HUES48 (cell line): ENCODE data around the gene TRIM40.
"Not testable (repeated sequence)": the region's sequence is repeated elsewhere in the genome, so short reads cannot be mapped to it uniquely, and the experiment has no call there.

Experiments
- H3K27ac ChIP-seq: one replicate; pipeline ENCODE4 v1.7.0; 2013; ENCODE audit warnings: low read depth, low read length, inconsistent platforms
- H3K27me3 ChIP-seq: 2 replicates; pipeline ENCODE4 v1.6.1; 2013; ENCODE audit warnings: mild to moderate bottlenecking, low read length; ENCODE audit not compliant: control insufficient read depth, insufficient read depth
- H3K36me3 ChIP-seq: 2 replicates; pipeline ENCODE4 v1.6.1; 2013; ENCODE audit warnings: low read length; ENCODE audit not compliant: control insufficient read depth, insufficient read depth
- H3K4me1 ChIP-seq: 2 replicates; pipeline ENCODE4 v1.6.1; 2013; ENCODE audit warnings: mild to moderate bottlenecking, low read length; ENCODE audit not compliant: control insufficient read depth, insufficient read depth
- H3K4me3 ChIP-seq: 2 replicates; pipeline ENCODE4 v1.5.1; 2013; ENCODE audit warnings: mild to moderate bottlenecking, low read depth, low read length
- H3K9ac ChIP-seq: 2 replicates; pipeline ENCODE4 v1.6.1; 2013; ENCODE audit warnings: mild to moderate bottlenecking, low read depth, low read length, moderate library complexity
- H3K9me3 ChIP-seq: 2 replicates; pipeline ENCODE4 v1.6.1; 2013; ENCODE audit warnings: low read length; ENCODE audit not compliant: control insufficient read depth, insufficient read depth

Gene TRIM40

DNA sequence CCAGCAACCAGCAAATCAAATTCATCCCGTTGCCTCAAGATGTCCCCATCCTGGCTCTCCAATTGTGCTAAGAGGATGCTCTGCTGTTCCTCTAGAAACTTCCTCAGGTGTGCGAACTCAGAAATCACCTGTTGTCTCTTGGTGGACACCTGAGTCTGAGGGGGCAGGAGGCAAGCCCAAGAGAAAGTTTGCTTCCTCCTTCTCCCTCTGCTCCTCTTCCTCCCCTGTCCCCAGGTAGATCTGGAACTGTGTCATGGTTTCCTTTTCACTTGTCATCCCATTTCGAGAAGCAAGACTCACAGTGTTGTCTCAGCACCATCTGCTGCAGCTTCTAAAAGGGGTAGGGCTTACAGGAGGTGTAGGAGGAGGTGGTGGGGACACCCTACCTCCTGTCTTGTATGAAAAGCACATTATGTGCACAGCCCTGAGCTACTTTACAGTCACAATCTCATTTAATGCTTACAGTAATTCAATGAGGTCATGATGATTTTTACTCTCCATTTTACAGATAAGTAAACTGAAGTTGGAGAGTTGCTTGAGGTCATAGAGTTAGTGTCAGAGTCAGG, 22.6 kb downstream of the TRIM40 start:
- Histone ChIP-seq H3K36me3 (no peaks in the 10 kb centered on the region), H3K27me3 (peaks cover 5% of the 10 kb centered on the region; the same call in 1 of the 2 replicates), H3K4me3 (no peak overlapping the region), H3K9ac (no peak overlapping the region), H3K27ac (no peak overlapping the region), H3K9me3 (no peaks in the 10 kb centered on the region), H3K4me1 (no peaks in the 10 kb centered on the region)

DNA sequence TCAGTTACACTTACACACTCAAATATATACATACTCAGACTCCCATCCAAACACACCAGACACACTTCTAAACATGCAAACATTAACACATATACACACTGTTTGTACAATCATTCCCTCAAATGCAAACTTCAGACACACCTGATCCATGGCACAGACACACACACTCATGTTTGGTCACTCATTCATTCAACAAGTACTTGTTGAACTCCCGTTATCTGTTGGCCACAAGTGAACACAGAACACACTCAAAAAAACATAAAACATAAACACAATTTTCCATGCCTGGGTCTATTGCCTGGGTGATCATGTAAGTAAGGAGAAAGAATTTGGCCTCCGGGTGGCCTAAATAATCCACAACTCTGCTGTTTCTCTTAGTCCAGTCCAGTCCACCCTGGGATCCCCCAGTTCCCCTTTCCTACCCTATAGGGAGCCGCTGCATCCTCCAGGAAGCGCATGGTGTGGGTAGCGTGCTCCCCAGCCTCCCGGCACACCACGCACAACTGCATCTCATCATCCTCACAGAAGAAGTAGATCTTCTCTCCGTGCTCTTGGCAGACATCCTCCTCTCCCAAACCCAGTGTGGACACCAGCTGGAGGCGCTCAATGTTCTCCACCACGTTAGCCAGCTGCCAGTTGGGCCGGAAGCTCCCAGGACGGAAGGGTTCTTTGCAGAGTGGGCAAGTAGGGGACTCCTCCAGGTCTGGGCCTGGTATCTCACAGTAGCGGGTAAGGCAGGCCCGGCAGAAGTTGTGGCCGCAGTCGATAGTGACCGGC, 24.3 kb downstream of the TRIM40 start:
- no peak overlapping the region for H3K27ac ChIP-seq
- H3K4me1 ChIP-seq: no peaks in the 10 kb centered on the region

DNA sequence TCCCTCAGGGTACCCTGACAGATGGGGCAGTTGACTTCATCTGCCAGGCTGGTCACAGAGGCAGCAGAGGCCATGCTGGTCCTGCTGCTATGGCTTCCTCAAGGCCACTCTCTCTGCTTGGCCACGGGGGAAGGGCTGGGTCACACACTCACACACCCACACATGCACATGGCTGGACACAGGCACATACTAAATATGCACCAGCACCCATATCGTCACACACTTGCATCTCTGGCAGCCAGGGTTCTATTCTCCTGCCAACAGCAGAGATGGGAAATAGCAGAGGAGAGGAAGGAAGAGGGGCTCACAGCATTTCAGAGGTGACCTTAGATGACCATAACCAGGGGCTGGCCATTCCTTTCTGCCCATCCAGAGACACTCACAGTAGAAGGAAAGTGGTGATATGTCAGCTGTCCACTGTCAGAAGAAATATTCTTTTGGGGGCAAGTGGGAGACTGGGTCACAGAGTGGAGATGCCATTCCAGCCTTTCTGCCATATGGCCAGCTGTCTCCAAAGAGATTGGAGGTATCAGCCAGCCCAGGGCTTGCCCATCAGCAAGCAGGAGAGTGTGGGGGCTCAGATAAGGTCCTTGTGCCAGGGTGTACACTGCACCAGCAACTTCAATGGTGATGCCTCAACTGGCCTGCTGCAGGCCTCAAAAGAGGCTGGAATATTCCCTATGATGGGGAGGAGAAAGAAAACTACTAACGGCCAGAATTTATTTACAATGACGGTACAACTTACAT, 25.0 kb downstream of the TRIM40 start, which contains the start of gene TRIM10:
Gene TRIM10 (minus strand): TSS at position 427 of the 747 bp plus-strand sequence. CDS start 353 bp downstream, at position 74.
- Histone ChIP-seq H3K4me1 (no peaks in the 10 kb centered on the region), H3K9me3 (no peaks in the 10 kb centered on the region), H3K9ac (no peak within 1 kb of the TSS), H3K27me3 (peaks cover 5% of the 10 kb centered on the region; the same call in 1 of the 2 replicates), H3K4me3 (no peak within 1 kb of the TSS), H3K27ac (no peak within 1 kb of the TSS), H3K36me3 (no peaks in the 10 kb centered on the region)

More for the DNA sequence above, 24.3 kb downstream of the TRIM40 start:
- no peak overlapping the region for H3K4me3 ChIP-seq
- H3K27me3 ChIP-seq: peaks cover 5% of the 10 kb centered on the region; the same call in 1 of the 2 replicates
- no peak overlapping the region for H3K9ac ChIP-seq
- no peaks in the 10 kb centered on the region for H3K36me3 ChIP-seq
- no peaks in the 10 kb centered on the region for H3K9me3 ChIP-seq

DNA sequence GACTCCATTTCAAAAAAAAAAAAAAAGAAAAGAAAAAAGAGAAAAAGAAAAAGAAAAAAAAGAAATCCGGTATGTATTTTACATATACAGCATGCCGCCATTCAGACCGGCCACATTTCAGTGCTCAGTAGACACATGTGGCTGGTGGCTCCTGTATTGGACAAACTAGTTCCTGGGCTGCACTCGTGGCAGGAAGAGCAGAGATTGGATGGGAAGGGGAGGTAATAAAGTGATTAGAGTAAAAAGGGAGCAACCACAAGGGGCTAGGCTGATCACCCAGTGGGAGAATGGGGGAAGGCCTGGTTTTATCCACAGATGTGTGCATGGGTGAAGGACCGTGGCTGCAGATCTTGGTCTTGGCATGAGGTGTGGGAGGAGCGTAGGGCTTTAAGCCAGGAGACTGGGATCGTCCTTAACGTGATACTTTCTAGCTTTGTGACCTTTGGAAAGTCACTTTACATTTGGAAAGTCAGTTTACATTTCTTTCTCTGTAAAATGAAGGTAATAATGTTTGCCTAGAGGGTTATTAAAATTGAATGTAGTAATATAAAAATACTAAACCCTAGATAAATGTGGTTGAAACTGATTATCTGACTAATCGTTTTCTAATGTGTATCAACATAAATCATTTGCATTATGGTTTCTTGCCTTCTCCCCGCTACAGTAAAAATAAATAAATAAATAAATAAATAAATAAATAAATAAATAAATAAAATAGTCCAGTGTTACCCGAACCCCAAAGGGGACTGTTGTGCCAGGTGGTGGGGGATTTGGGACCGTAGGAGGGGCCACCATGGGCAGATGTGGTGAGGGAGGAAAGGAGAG, 26.5 kb downstream of the TRIM40 start:
- peaks cover 6% of the 10 kb centered on the region; the same call in 1 of the 2 replicates for H3K27me3 ChIP-seq
- no peak overlapping the region for H3K27ac ChIP-seq

DNA sequence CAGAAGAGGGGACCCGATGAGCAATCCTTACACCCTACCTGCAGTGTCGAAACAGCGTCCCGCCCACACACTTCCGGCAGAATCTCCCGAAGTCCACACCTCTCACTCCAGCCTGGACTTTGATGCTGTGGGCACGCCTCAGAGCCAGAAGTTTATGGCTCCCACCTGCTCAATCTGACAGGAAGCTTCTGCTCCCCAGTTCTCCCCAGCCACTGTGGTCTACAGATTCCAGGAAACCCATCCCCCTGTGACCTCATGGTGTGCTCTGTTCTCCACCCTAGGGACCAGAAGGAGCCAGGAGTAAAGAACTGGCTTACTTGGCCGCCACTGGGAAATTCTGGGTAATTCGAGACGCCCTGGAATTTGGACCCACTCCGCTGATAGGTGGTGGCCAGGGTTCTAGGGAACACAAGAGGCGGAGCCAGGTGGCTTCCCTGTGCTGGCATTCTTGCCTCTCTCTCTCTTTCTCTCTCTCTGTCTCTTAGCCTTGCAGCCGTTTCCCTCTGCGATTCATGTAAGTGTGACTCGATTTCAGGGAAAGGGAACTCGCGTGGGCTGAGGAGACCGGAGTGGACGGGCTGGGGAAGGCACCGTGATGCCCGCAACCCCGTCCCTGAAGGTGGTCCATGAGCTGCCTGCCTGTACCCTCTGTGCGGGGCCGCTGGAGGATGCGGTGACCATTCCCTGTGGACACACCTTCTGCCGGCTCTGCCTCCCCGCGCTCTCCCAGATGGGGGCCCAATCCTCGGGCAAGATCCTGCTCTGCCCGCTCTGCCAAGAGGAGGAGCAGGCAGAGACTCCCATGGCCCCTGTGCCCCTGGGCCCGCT, 27.4 kb downstream of the TRIM40 start, which contains the start of gene TRIM15:
Gene TRIM15 (plus strand): TSS at position 457 of the 828 bp plus-strand sequence. CDS start 139 bp downstream, at position 596.
- Histone ChIP-seq H3K4me1 (no peaks in the 10 kb centered on the region), H3K9me3 (no peaks in the 10 kb centered on the region), H3K27ac (no peak within 1 kb of the TSS), H3K36me3 (no peaks in the 10 kb centered on the region), H3K27me3 (peaks cover 14% of the 10 kb centered on the region; the same call in 1 of the 2 replicates), H3K4me3 (no peak within 1 kb of the TSS), H3K9ac (no peak within 1 kb of the TSS)

More for the DNA sequence above, 26.5 kb downstream of the TRIM40 start:
- Histone ChIP-seq H3K4me3 (no peak overlapping the region), H3K9ac (no peak overlapping the region), H3K4me1 (no peaks in the 10 kb centered on the region), H3K36me3 (no peaks in the 10 kb centered on the region), H3K9me3 (no peaks in the 10 kb centered on the region)

DNA sequence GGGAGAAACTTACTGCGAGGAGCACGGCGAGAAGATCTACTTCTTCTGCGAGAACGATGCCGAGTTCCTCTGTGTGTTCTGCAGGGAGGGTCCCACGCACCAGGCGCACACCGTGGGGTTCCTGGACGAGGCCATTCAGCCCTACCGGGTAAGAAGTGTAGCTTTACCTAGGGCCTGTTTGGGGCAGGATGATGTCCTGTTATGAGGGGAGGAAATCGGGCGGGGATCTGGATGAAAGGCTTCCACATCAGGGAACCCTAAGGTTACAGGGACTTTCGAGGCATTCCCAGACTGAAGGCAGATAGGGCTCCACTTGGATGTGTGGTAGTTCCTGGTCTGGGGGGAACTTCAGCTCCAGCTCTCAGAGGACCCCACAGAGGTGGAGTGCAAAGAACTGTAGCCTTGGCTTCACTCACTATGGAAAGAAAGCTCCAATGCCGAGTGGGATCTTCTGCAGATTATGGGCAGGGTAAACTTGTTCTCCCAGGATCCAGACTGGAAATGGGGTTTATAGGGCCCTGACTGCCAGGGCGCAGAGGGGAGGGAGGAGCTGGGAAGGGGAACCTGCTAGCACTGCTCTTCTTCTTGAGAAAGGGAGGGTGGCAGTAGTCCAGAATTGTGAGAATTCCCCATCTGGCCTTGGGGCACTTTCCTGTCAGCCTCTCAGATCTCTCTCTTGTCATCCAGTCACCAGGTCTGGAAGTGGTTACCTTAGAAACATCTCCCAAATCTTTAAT, 28.1 kb downstream of the TRIM40 start:
- no peaks in the 10 kb centered on the region for H3K9me3 ChIP-seq
- no peak overlapping the region for H3K4me3 ChIP-seq
- H3K27me3 ChIP-seq: peaks cover 12% of the 10 kb centered on the region; the same call in 1 of the 2 replicates
- H3K9ac ChIP-seq: no peak overlapping the region
- H3K27ac ChIP-seq: no peak overlapping the region
- no peaks in the 10 kb centered on the region for H3K36me3 ChIP-seq
- H3K4me1 ChIP-seq: no peaks in the 10 kb centered on the region

DNA sequence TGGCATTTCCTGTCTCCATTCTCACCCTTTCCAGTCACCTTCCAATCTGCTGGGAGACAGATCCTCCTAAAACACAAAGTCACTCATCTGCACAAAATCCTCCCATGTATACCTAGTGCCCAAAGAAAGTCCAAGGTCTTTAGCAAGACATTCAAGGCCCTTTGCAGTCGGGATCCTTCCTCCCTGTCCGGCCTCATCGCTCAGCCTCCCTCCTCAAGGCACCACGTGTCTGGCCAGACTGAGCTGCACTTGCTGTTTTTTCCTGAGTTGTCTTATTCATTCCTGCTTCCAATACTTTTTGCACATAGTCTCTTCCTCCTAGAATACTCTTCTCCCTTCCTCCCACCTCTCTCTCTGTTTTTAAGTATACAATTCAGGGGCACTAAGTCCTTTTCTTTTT, 28.8 kb downstream of the TRIM40 start:
- Histone ChIP-seq H3K36me3 (no peaks in the 10 kb centered on the region), H3K9ac (no peak overlapping the region), H3K27me3 (peaks cover 12% of the 10 kb centered on the region; the same call in 1 of the 2 replicates), H3K27ac (no peak overlapping the region), H3K4me3 (no peak overlapping the region), H3K9me3 (no peaks in the 10 kb centered on the region), H3K4me1 (no peaks in the 10 kb centered on the region)

DNA sequence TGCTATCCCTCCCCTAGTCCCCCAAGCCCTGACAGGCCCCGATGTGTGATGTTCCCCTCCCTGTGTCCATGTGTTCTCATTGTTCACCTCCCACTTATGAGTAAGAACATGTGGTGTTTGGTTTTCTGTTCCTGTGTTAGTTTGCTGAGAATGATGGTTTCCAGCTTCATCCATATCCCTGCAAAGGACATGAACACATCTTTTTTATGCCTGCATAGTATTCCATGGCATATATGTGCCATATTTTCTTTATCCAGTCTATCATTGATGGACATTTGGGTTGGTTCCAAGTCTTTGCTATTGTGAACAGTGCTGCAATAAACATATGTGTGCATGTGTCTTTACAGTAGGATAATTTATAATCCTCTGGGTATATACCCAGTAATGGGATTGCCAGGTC, 29.3 kb downstream of the TRIM40 start:
- not testable (repeated sequence) for H3K36me3 ChIP-seq, H3K9ac ChIP-seq, H3K27ac ChIP-seq, H3K9me3 ChIP-seq, H3K4me3 ChIP-seq, H3K4me1 ChIP-seq
- H3K27me3 ChIP-seq: peaks cover 14% of the 10 kb centered on the region

DNA sequence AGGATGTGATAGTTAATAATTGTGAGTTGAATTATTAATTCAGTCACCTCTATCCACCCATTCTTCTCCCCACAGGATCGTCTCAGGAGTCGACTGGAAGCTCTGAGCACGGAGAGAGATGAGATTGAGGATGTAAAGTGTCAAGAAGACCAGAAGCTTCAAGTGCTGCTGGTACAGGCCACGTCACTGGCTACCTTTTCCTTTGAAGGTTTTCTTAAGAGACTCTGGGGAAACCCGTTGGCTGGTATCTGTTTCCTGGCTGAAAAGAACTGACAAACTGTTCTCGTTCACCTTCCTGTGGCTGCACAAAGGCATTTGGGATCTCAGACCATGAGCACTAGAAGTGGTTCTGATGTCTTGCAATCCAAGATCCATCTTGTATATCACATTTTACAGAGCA, 31.2 kb downstream of the TRIM40 start:
- H3K9me3 ChIP-seq: no peaks in the 10 kb centered on the region
- H3K9ac ChIP-seq: no peak overlapping the region
- H3K36me3 ChIP-seq: no peaks in the 10 kb centered on the region
- no peaks in the 10 kb centered on the region; the same call in 1 of the 2 replicates for H3K4me1 ChIP-seq
- H3K4me3 ChIP-seq: no peak overlapping the region
- no peak overlapping the region for H3K27ac ChIP-seq
- peaks cover 33% of the 10 kb centered on the region for H3K27me3 ChIP-seq
